ENCODE measurements around the gene TBC1D2B.

TBC1D2B gene

GRCh38 chr15:78072080-78072892, 5.2 kb downstream of the TBC1D2B start:
- DNase-seq = peak; percentile 79

GRCh38 chr15:78071383-78071782, 6.1 kb downstream of the TBC1D2B start:
- no peak for DNase-seq

- no peak for DNase-seq
Measured at GRCh38 chr15:78070049-78070700, 7.3 kb downstream of the TBC1D2B start.

- DNase-seq = no peak
Measured at GRCh38 chr15:78069462-78070029, 8.0 kb downstream of the TBC1D2B start.

- DNase-seq = no peak
Measured at GRCh38 chr15:78069052-78069414, 8.5 kb downstream of the TBC1D2B start.

GRCh38 chr15:78067328-78068228, 9.9 kb downstream of the TBC1D2B start:
- no peak for DNase-seq

- no peak for DNase-seq
Measured at GRCh38 chr15:78065973-78066946, 11.3 kb downstream of the TBC1D2B start.

GRCh38 chr15:78065284-78065872, 12.1 kb downstream of the TBC1D2B start:
- DNase-seq = peak; percentile 98

- no peak for DNase-seq
Measured at GRCh38 chr15:78064544-78064943, 13.0 kb downstream of the TBC1D2B start.

- DNase-seq = no peak
Measured at GRCh38 chr15:78063970-78064385, 13.5 kb downstream of the TBC1D2B start.

GRCh38 chr15:78063217-78063616, 14.3 kb downstream of the TBC1D2B start:
- no peak for DNase-seq

GRCh38 chr15:78061963-78062427, 15.5 kb downstream of the TBC1D2B start:
- peak; percentile 50 for DNase-seq

- DNase-seq = no peak
Measured at GRCh38 chr15:78060232-78060631, 17.3 kb downstream of the TBC1D2B start.

- DNase-seq = no peak
Measured at GRCh38 chr15:78059110-78059839, 18.2 kb downstream of the TBC1D2B start.

GRCh38 chr15:78058401-78058935, 19.0 kb downstream of the TBC1D2B start:
- DNase-seq = no peak

GRCh38 chr15:78057803-78058202, 19.7 kb downstream of the TBC1D2B start:
- no peak for DNase-seq

GRCh38 chr15:78056714-78057269, 20.7 kb downstream of the TBC1D2B start:
- peak; percentile 46 for DNase-seq

- DNase-seq = peak; percentile 37
Measured at GRCh38 chr15:78055919-78056713, 21.4 kb downstream of the TBC1D2B start.

- no peak for DNase-seq
Measured at GRCh38 chr15:78054966-78055365, 22.5 kb downstream of the TBC1D2B start.
